Measurements from ENCODE around the gene KRTAP12-4.
"Not testable (repeated sequence)": the region's sequence is repeated elsewhere in the genome, so short reads cannot be mapped to it uniquely, and the experiment has no call there.

Gene KRTAP12-4

DNA sequence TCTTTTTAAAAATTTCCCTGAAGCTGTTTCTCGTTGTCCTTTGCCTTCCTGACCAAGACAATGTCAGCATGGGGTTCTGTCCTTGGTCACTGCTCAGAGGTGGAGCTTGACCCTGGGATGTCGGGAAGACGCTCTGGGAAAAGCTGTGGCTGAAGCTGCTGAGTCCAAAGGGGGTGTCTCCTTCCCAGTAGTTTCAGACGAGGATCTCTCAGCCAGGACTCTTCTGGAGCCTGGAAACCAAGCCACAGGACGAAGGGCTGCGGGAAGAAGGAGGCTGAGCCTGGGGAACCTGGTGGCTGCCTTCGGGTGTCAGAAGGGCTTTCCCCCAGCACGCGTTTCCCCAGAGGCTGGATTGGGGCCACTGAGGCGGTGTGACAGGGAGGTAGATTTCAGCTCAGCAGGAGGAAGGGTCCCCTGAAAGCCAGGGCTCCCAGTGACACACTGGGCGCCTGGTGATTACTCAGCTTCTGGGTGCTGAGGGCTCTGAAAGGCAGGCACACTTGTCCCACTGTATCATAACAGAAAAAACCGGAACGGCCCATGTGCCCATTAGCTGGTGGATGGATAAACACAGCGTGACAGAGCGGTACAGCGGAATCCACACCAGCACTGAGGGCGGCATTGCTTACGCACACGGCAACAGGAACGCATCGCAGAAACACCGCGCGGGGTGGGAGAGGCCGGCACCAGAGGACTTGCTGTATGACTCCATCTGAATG, 32.5 kb upstream of the KRTAP12-4 start:
- DNase-seq (ENCODE audit: low read depth) = no peak

DNA sequence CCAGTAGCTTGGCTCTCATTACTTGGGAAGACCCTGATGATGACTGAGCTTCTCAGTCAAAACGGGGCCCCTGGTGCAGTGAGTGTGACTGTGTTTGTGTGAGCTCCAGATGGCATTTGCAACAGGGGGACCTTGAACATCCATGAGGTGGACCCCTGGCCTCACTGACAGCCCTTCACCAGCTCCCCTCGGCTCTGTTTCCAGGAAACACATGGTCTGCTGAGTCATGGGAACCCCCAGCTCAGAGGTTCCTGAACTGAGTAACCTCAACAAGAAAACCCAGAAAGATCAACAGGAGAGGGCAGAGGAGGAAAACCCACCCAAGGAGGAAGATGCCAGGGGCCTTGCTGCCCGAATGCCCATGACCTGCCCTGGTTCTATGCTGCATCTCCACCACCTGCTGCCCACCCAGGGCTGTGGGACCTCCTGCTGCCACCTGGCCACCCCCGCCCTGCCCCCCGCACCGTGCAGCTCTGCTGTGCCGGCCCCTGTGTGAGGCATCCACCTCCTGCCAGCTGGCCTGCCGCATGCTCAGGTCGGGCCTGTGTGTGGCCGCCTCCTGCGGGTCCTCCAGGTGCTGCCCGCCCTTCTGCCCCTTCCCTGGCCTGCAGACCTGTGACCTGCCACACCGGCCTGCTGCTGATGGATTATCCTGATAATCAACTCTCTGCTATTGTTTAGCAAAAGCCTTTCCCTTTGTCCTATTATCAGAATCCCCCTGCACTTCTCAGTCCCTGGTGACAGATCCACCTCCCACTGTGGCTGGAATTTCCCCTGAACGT, 31.7 kb upstream of the KRTAP12-4 start:
- DNase-seq (ENCODE audit: low read depth) = no peak

GRCh38 chr21:44685050-44685449, 30.6 kb upstream of the KRTAP12-4 start:
- not testable (repeated sequence) for DNase-seq (ENCODE audit: low read depth)

DNA sequence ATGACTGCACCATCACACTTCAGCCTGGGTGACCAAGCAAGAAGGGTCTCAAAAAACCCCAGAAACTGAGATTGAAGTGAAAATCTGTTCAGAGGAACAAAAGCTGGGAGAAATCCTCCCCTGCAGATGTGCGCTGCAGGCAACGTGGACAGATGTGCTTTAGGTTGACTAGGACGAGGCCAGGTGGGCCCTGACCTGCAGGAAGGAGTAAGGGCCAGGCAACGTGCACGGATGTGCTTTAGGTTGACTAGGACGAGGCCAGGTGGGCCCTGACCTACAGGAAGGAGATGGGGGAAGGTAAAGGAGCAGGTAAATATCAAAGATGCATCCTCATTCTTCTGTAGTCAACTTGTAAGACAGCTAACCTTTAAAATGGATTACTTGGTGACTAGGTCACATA, 30.0 kb upstream of the KRTAP12-4 start:
- no peak for DNase-seq (ENCODE audit: low read depth)

- no peak for DNase-seq (ENCODE audit: low read depth)
Measured at GRCh38 chr21:44684077-44684476, 29.6 kb upstream of the KRTAP12-4 start.

DNA sequence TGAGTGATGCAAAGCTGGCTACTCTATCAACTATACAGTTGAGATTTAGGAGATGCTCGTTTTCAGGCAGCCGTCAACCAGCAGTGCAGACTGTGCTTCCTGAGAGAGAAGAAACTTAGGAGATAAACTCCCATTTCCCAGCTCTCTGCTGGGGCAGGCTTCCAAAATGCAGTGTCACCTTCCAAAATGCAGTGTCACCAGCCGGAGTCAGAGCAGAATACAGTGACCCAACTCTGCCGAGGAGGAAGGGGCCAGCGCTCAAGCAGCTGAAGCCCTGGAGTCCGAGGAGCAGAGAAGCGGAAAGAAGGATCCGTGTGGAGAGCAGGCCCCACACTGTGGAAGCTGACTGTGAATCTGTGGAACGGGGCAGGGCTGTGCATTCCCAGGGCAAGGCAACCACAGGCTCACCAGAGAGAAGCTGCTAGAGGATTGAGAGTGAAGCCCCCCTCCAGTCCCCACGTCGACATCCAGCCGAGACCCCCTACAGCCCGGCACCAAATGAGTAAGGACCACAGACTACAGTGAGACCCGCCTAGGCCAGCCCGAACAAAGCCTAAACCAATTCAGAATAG, 28.2 kb upstream of the KRTAP12-4 start:
- no peak for DNase-seq (ENCODE audit: low read depth)

GRCh38 chr21:44681861-44682579, 27.6 kb upstream of the KRTAP12-4 start, which contains the start of gene KRTAP12-1:
Gene KRTAP12-1, minus strand, starts transcription at chr21:44682163. Its CDS starts 40 bp downstream, at chr21:44682123.
- DNase-seq (ENCODE audit: low read depth) = no peak

DNA sequence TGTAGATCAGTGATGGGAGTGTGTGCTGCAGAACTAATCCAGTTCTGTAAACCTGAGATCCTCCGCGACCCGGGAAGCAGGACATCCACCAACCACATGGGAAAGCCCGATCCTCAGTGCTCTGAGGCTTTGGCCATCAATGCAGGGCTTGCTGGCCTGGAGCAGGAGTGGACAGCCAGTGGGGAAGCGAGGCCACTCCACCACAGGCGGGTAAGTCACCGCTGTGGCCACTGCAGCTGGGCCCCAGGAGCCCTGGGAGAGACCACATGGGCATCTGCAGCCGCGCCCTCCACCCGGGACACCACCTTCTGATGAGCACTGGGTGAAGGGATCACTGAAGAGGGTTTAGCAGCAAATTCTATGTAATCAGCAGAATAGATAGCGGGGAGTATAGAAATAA, 26.7 kb upstream of the KRTAP12-4 start:
- DNase-seq (ENCODE audit: low read depth) = no peak

DNA sequence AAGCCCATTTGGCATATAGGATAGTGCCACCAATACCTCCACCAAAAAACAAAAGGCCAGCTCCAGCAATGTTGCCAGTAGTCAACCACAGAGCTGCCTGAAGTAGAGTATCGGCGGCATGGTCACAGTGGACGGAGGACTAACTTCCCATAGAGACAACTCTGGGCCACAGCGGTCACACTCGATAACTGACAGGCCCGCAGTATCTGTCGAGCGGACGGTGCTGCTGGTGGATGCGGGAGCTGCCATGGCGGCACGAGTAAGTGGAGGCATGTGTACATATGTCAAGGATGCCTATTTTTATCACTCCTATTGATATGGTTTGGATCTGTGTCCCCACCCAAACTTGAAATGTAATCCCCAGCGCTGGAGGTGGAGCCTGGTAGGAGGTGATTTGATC, 23.4 kb upstream of the KRTAP12-4 start:
- DNase-seq (ENCODE audit: low read depth) = no peak

DNA sequence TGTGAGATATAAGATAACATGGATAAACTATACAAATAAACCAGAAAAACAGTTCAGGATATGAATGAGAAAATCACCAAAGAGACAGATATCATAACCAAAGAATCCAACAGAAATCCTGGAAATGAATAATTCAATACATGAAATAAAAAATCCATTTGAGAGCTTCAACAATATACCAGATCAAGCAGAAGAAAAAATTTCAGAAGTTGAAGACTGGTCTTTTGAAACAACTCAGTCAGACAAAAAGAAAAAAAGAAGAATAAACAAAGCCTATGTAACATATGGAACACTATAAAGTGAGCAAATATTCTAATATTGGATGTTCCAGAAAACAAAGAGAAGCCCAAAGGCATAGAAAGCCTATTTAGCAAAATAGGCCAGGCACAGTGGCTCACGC, 17.5 kb upstream of the KRTAP12-4 start:
- no peak for DNase-seq (ENCODE audit: low read depth)

GRCh38 chr21:44670642-44671432, 16.4 kb upstream of the KRTAP12-4 start:
- DNase-seq (ENCODE audit: low read depth) = no peak

GRCh38 chr21:44667612-44668011, 13.2 kb upstream of the KRTAP12-4 start:
- no peak for DNase-seq (ENCODE audit: low read depth)

DNA sequence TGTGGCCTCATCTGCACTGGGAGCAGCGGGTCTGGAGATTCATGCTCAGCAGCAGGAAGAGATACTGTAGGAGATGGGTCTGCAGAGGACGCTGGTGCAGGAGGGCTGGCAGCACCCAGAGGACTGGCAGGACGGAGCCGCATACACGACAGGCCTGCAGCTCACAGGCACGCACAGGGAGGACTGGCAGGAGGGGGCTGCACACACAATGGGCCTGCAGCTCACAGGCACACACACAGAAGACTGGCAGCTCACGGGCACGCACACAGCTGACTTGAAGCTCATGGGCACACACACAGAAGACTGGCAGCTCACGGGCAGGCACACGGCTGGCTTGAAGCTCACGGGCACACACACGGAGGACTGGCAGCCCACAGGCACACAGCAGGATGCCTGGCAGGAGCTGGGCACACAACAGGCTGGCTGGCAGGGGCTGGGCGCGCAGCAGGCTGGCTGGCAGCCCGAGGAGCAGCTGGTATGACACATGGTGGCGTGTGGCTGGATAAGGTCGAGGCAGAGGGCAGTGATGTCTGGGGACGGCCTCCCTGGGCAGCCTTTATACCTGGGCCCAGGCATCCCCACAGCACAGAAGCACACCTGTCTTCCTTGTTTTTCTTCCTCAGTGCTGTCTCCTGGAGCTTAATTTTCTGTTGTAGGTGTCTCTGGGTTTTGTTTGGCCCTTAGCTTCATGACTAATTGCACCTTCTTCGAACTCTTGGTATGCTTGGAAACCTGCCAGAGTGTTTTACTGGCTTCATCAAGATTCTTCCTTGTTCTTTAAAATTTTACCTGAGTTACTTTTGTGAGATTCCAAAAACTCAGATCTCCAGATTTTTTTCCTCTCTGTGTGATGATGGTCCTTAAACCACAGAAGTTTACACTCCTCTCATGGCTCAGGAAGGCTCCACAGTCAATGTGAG, 12.2 kb upstream of the KRTAP12-4 start, which contains the start of gene KRTAP12-2:
TSS of gene KRTAP12-2 (minus strand) at position 527 of the 920 bp plus-strand sequence. CDS start at position 486, 41 bp downstream.
- DNase-seq (ENCODE audit: low read depth) = no peak

DNA sequence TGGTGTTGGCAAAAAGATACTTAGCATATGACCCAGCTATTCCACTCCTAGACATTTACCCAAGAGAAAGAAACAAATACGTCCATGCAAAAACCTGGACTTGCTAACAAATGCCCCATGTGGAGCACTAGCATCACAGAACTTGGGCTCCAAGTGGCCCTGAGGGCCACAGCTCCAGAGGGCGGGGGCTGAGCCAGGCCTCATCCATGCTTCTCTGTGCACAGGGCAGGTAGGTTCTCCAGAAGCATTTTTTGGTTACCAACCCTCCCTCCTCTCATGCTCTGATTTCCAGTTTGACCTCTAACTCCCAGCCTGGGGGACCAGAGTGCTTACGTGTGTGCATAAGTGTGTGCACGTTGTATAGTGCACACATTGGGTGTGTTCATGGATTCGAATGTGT, 10.2 kb upstream of the KRTAP12-4 start:
- no peak for DNase-seq (ENCODE audit: low read depth)

DNA sequence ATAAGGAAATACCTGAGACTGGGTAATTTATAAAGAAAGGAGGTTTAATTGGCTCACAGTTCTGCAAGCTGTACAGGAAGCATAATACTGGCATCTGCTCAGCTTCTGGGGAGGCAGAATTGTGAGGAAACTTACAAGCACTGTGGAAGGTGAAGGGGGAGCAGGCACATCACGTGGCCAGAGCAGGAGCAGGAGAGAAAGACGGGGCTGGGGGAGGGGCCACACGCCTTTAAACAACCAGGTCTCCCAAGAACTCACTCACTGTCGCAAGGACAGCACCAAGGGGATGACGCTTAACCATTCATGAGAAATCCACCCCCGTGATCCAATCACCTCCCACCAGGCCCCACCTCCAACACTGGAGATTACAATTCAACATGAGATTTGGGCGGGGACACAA, 7.1 kb upstream of the KRTAP12-4 start:
- DNase-seq (ENCODE audit: low read depth) = not testable (repeated sequence)

DNA sequence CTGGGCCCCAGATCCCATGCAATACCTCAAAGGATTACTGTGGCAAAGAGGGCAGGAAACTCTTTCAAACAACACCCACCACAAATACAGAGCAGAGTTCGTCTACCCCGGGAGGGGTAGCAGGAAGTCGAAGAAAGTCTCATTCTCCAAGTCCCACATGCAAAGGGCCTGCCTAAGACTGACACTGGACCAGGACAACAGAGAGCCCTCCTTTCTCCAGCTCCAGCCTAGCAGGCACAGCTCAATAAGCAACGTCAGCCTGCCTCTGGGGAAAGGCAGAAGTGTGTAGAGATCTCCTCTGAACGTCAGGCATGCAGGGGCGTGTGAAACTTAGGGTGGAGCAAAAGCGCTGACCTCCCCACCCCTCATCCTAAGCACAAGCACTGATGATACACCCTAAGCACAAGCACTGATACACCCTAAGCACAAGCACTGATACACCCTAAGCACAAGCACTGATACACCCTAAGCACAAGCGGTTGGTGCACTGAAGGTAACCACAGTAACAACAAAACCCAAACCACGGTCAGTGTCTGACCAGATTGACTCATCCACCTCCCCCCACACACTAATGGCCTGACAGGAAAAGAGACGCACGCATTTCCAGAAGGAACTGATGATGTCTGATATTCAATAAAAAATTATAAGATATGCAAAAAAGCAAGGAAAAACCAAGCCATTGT, 4.6 kb upstream of the KRTAP12-4 start:
- DNase-seq (ENCODE audit: low read depth) = no peak

DNA sequence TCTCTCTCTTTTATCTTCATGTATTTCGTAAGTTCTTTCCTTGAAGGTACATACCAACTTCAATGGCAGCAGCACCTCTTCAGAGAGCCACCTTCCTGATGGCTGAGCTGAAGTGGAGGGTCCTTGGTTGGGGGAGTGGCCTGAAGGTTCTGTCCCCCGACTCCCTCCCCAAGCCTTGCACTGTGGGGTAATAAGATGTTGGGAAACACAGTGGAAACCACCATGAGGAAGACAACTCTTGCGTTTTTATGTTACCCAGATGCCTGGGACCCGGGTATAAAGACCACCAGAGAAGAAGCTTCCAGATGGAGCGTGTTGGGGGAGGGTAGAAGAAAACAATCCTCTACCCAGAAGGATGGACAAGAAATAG, 4.1 kb upstream of the KRTAP12-4 start:
- DNase-seq (ENCODE audit: low read depth) = no peak

DNA sequence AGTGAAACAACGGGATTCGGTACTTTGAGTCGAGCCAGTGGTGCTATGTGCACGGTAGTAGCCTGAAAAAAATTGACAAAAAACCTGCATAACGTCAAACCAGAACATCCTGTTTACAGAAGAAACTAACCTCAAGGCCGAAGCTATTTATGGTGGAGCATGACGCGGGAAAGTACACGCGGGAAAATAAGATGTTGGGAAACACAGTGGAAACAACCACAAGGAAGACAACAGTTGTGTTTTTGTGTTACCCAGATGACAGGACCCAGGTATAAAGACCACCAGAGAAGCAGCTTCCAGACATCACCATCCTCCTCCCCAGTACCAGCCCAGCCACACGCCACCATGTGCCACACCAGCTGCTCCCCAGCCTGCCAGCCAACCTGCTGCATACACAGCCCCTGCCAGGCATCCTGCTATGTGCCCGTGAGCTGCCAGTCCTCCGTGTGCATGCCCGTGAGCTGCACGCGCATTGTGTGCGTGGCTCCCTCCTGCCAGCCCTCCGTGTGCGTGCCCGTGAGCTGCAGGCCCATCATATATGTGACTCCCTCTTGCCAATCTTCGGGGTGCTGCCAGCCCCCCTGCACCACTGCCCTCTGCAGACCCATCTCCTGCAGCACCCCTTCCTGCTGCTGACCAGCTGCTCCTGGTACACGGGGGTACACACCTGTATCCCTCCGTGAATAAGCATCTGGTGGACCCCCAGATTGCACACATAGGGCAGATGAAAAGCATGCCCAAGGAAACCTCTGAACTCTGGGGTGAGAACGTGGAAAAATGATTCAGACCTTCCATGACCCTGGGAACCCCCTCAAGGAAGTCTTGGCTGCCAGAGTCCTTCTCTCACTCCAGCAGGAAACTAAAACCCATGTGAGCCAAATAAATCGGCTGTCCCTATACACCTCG, 3.4 kb upstream of the KRTAP12-4 start, which contains the start of gene KRTAP12-3:
TSS of gene KRTAP12-3 (plus strand) at position 298 of the 906 bp plus-strand sequence. CDS start at position 346, 48 bp downstream.
- no peak for DNase-seq (ENCODE audit: low read depth)

GRCh38 chr21:44656868-44657267, 2.4 kb upstream of the KRTAP12-4 start:
- DNase-seq (ENCODE audit: low read depth) = no peak
